GM18519 (cell line): ENCODE measurements around the gene CDCA4.
"Not testable (repeated sequence)": the region's sequence is repeated elsewhere in the genome, so short reads cannot be mapped to it uniquely, and the experiment has no call there.

Experiments
- ATAC-seq: cut with Tn5 transposase; IDR thresholded peaks from one replicate; pipeline ENCODE4 v1.9.1; 2021; ENCODE audit warnings: mild to moderate bottlenecking, moderate library complexity; ENCODE audit not compliant: unreplicated experiment, low FRiP score

CDCA4 gene

DNA sequence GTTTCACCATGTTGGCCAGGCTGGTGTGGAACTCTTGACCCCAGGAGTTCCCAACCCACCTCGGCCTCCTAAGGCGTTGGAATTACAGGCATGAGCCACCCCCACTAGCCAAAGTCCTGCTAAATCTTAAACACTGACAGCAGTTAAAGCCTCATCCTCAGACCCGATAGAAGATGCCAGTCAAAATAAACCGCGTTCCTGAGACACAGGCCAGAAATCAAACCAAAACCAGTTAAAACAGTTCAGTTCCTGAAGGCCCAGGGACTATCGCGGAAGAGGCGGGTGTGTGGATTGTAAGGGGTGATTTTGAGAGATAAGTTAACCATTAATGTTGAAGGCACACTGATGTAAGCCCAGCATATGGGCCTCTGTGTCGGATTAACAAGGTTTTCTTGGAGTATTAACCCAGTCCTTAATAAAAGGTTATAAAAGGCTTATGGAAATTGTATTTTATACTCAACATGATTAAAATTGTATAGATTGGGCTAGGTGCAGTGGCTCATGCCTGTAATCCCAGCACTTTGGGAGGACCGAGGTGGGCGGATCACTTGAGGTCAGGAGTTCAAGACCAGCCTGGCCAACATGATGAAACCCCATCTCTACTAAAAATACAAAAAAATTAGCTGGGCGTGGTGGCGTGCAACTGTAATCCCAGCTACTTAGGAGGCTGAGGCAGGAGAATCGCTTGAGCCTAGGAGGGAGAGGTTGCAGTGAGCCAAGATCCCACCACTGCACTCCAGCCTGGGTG is 18.7 kb upstream of the CDCA4 start:
- no peak for ATAC-seq

DNA sequence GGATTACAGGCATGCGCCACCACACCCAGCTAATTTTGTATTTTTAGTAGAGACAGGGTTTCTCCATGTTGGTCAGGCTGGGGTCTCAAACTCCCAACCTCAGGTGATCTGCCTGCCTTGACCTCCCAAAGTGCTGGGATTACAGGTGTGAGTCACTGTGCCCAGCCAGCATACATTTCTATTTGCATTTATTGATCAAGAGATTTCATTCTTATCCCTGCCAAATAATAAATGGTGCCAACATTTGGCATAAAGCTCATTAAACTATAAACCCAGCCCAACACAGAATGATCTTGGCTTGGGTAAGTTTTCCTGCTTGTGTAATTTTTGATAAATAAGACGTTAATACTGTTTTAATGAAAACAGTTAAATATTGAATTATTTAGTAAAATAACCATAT is 14.7 kb upstream of the CDCA4 start:
- not testable (repeated sequence) for ATAC-seq

- no peak for ATAC-seq
Measured at GRCh38 chr14:105034315-105035039, 13.6 kb upstream of the CDCA4 start.

- ATAC-seq: not testable (repeated sequence)
Measured at GRCh38 chr14:105033412-105033900, 12.6 kb upstream of the CDCA4 start.

GRCh38 chr14:105032451-105032901 is 11.6 kb upstream of the CDCA4 start:
- ATAC-seq: not testable (repeated sequence)

DNA sequence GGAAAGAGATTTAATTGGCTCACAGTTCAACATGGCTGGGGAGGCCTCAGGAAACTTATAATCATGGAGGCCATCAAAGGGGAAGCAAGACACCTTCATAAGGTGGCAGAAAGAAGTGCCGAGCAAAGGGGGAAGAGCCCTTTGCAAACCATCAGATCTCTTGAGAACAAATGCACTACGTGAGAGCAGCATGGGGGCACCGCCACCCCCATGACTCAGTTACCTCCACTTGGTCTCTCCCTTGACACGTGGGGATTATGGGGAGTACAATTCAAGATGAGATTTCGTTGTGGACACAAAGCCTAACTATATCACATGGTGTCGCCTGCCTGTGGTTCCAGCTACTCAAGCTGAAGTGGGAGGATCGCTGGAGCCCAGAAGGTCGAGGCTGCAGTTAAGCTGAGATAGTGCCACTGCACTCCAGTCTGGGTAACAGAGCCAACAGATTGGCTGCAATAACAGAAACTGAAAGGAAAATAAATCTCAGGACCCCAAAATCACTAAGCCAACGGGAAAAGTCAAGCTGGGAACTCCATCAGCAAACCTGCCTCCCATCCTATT is 10.0 kb upstream of the CDCA4 start:
- ATAC-seq: no peak

- ATAC-seq: no peak
Measured at GRCh38 chr14:105030194-105030593, 9.3 kb upstream of the CDCA4 start.

GRCh38 chr14:105029402-105029801 is 8.5 kb upstream of the CDCA4 start:
- no peak for ATAC-seq

DNA sequence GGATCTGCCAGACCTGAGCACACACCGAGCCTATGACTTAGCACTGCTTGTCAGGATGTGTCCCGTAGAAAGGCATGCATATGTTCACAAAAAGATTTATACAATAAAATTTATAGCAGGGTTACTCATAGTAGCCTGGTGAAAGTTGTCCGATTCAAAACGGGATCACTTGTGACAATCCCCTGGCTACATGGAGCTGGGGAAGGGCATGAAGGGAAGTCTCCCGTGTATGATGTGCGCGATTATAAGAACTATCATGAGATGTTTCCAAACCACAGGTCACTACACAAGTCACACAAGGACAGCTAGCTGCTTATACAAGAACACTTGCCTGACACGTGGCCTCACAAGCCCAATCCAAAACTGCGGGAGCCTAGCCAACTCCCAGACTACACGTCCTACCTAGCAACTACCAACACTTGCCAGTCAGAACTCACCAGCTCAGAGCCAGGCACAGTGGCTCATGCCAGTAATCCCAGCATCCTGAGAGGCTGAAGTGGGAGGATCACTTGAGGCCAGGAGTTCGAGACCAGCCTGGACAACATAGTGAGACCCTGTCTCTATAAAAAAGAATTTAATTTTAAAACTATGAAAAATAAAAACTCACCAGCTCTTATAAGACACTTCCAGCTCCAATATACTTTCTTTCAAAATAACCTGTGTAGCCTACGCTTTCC is 7.5 kb upstream of the CDCA4 start:
- no peak for ATAC-seq

DNA sequence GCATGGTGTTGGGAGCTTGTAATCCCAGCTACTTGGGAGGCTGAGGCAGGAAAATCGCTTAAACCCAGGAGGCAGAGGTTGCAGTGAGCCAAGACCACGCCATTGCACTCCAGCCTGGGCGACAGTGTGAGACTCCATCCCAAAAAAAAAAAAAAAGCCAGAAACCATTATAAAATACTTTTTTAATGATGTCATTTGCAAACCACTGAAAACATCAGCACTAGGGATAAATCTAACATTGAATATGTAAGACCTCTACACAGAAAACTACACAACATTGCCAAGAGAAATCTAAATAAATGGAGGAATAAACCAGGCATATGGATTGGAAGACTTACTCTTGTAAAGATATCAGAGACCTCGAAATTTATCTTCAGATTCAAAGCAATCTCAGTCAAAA is 6.8 kb upstream of the CDCA4 start:
- ATAC-seq: not testable (repeated sequence)

- ATAC-seq: no peak
Measured at GRCh38 chr14:105026802-105027563, 6.1 kb upstream of the CDCA4 start.

- no peak for ATAC-seq
Measured at GRCh38 chr14:105026033-105026785, 5.3 kb upstream of the CDCA4 start.

DNA sequence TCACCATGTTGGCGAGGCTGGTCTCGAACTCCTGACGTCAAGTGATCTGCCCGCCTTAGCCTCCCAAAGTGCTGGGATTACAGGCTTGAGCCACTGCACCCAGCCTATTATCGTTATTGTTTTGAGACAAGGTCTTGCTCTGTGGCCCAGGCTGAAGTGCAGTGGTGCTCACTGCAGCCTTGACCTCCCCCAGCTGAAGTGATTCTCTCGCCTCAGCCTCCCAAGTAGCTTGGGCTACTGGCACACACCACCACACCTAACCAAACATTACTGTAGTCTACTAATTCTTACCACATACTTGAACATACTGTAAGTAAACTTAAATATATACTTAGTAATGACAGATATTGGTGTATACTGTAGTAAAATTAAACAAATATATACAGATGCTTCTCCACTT is 4.5 kb upstream of the CDCA4 start:
- ATAC-seq: no peak

DNA sequence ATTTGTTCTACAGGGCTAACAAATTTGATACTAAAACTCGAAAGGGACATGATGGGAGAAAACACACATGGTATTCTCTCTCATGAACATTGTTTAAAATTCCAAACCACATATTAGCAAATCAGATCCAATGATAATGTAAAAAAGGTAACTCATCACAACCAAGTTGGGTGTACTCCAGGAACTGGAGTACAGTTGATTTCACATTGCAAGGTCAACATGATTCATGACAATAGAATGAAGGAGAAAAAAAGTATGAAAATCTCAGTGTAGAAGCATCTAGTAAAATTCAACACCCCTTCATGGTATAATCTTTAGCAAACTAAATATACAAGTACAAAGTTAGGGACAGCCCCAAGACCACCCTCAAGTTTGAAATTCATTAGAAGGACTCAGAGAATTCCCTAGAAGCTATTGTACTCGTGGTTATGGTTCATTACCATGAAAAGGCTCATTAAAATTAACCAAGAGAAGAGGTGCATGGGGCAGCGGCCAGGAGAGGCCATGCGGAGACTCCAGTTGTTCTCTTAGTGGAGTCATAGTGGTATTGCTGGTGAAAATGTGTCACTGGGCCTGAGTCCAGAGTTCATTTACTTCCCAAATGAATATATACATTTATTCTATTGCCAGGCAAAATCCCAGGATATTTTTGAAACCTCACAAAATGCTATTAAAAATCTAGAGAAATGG is 3.1 kb upstream of the CDCA4 start:
- ATAC-seq: no peak

- no peak for ATAC-seq
Measured at GRCh38 chr14:105023144-105023543, 2.3 kb upstream of the CDCA4 start.

GRCh38 chr14:105022276-105022670 is 1.4 kb upstream of the CDCA4 start:
- no peak for ATAC-seq

- no peak for ATAC-seq
Measured at GRCh38 chr14:105021656-105022275, 883 bp upstream of the CDCA4 start.
